GM23248 (cell line): ENCODE results near the gene TTC39C.

Source experiments
- EZH2 ChIP-seq: fragments of 200-600 bp; sonication (generic); IDR thresholded peaks from 2 replicates; pipeline ENCODE4 v1.6.1; 2018; ENCODE audit warnings: antibody characterized with exemption, mild to moderate bottlenecking; ENCODE audit not compliant: insufficient read depth, poor library complexity, severe bottlenecking
- EZH2phosphoT487 ChIP-seq: fragments of 200-600 bp; sonication (generic); IDR thresholded peaks from 2 replicates; pipeline ENCODE4 v1.6.1; 2018; ENCODE audit warnings: antibody characterized with exemption, moderate library complexity, mild to moderate bottlenecking, low read depth; ENCODE audit not compliant: insufficient read depth

DNA sequence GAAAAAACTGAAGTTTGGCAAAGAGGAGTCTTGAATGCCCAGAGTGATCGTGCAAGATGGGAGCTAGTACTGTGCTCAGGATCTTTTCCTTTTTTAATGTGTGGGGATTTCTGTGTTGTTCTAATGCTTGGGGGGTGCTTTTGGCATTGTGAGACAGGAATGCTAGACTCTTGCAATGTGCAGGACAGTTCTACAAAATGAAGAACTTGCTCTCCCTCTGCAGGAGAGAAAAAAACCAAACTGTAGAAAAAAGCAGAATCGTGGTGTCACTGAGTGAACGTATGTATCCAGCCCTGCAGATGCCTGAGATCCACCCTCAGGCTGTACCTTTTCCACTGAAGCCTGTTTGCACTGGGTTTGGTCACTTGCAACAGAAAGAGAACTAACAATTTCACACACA, 12.1 kb upstream of the TTC39C start:
- no peak for TF ChIP-seq EZH2phosphoT487
- no peak for TF ChIP-seq EZH2
